ENCODE results near the gene TCERG1L. TPM values are rescaled to one million over a fixed set of nuclear protein-coding genes. Genes with fewer than 3 reads are reported as not detected.

Gene TCERG1L
- total RNA-seq, 1 experiment from 2014 or later: not detected

DNA sequence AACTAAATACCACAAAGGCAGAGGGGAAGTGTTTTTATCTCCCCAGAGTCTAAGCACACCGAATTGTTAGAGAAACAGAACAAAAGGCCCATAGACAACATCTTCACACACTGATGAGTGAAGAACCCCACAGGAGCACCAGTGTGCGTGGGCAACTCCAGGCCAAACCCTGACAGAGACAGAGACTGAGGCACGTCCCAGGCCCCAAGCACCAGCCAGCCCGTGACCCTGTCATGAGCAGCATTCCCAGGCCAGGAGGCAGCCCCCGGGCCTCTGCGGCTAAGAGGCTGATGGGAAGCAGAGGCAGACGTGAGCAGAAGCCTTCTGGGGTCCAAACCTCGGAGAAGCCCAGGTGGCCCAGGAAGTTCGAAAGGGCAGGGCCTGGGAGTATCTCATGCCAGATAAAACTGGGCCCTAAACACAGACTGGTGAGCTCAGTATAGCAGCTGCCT lies 184.4 kb downstream of the TCERG1L start:
- CTCF ChIA-PET: no interaction called here
- POLR2A ChIA-PET: no interaction called here
- Histone ChIP-seq H3K4me3 (ENCODE audit: low read depth in 2 of 2, low read length in 2 of 2) (no peak overlapping the region), H3K27ac (ENCODE audit: low read length) (no peak overlapping the region), H3K4me1 (ENCODE audit: control insufficient read depth, insufficient read depth, low read length) (no peaks in the 10 kb centered on the region), H3K36me3 (ENCODE audit: control insufficient read depth, insufficient read depth, low read length) (no peaks in the 10 kb centered on the region), H3K27me3 (ENCODE audit: control insufficient read depth, insufficient read depth, low read length) (peaks cover 9% of the 10 kb centered on the region), H3K9me3 (ENCODE audit: control insufficient read depth, insufficient read depth, low read depth, low read length) (no peaks in the 10 kb centered on the region)
- no peak for DNase-seq (ENCODE audit: low read depth, low spot score)
- intact Hi-C loops (cut with micrococcal nuclease; ENCODE audit: unreplicated experiment): no loop called here
- no TSS peak for BruUV-seq (replicated peaks)
- in situ Hi-C loops (cut with HindIII; ENCODE audit: low pct_unique_long_range_greater_than_20kb, low sequenced_read_pairs): no loop called here
- TF ChIP-seq TCF7L2 (IDR thresholded peaks at IDR 0.05; ENCODE audit: low read depth, low read length): no peak
- TF ChIP-seq CTCF (IDR thresholded peaks at IDR 0.05): no peak
- no peak for ATAC-seq

DNA sequence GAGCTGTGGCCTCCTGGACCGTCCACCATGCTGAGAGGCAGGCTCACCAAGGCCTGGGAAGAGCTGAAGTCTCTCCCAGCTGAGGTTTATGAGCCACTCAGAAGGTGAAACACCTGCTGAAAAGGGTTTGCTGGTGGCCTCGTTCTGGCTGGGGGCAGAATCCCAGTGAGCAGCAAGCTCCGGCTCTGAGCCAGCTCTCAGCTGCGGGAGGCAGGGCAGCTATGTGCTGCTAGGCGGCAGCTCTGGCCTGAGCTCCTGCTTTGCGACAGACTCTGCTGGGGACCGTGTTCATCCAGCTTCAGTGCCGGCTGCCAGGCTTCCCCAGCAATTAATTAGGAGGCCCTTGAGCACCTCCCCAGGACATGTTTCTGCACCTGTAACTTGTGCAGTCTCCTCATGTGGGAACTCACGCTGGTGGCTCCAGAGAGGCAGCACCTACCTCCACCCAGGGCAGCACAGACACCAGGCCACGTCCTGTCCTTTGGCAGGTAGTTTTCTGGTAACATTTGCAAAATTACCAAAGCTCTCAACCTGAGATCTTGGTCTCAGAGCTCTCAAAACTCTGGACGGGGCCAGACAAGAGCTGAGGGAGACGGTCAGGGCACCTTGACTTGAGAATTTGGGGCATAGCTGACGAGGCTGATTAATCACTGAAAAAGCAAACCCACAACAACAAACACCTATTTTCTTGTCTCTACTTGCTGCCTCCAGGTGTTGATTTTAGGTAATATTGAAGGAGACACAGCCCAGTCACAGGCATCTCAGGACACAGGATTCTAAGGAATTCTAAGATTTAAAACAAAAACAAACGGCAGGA lies 185.0 kb downstream of the TCERG1L start:
- BruUV-seq (replicated peaks): no TSS peak
- CTCF ChIA-PET: no interaction called here
- ATAC-seq: no peak
- Histone ChIP-seq H3K27ac (ENCODE audit: low read length) (no peak overlapping the region), H3K36me3 (ENCODE audit: control insufficient read depth, insufficient read depth, low read length) (no peaks in the 10 kb centered on the region), H3K9me3 (ENCODE audit: control insufficient read depth, insufficient read depth, low read depth, low read length) (no peaks in the 10 kb centered on the region), H3K4me3 (ENCODE audit: low read depth in 2 of 2, low read length in 2 of 2) (no peak overlapping the region), H3K4me1 (ENCODE audit: control insufficient read depth, insufficient read depth, low read length) (no peaks in the 10 kb centered on the region), H3K27me3 (ENCODE audit: control insufficient read depth, insufficient read depth, low read length) (peaks cover 7% of the 10 kb centered on the region; the same call in 1 of the 2 replicates)
- TF ChIP-seq REST (IDR thresholded peaks at IDR 0.05; ENCODE audit: insufficient read depth in 1 of 2, low read depth in 2 of 2, low read length in 1 of 2): no peak
- no peak for TF ChIP-seq POLR2AphosphoS5 (IDR thresholded peaks at IDR 0.05; ENCODE audit: low read depth, low read length)
- no peak for TF ChIP-seq CTCF (IDR thresholded peaks at IDR 0.05)
- no peak for TF ChIP-seq SIN3A (IDR thresholded peaks at IDR 0.05; ENCODE audit: borderline replicate concordance, insufficient read depth, low read depth, low read length)
- TF ChIP-seq TCF7L2 (IDR thresholded peaks at IDR 0.05; ENCODE audit: low read depth, low read length): no peak
- intact Hi-C loops (cut with micrococcal nuclease; ENCODE audit: unreplicated experiment): no loop called here
- in situ Hi-C loops (cut with HindIII; ENCODE audit: low pct_unique_long_range_greater_than_20kb, low sequenced_read_pairs): no loop called here
- no peak for DNase-seq (ENCODE audit: low read depth, low spot score)
- POLR2A ChIA-PET: no interaction called here

All from Panc1 (cell line).